ENCODE results near the gene ATP2B1.
A peak's percentile ranks its signal among the peaks of the same experiment; 100 is the strongest.
"Not testable (repeated sequence)": the region's sequence is repeated elsewhere in the genome, so short reads cannot be mapped to it uniquely, and the experiment has no call there.

ATP2B1 gene

DNA sequence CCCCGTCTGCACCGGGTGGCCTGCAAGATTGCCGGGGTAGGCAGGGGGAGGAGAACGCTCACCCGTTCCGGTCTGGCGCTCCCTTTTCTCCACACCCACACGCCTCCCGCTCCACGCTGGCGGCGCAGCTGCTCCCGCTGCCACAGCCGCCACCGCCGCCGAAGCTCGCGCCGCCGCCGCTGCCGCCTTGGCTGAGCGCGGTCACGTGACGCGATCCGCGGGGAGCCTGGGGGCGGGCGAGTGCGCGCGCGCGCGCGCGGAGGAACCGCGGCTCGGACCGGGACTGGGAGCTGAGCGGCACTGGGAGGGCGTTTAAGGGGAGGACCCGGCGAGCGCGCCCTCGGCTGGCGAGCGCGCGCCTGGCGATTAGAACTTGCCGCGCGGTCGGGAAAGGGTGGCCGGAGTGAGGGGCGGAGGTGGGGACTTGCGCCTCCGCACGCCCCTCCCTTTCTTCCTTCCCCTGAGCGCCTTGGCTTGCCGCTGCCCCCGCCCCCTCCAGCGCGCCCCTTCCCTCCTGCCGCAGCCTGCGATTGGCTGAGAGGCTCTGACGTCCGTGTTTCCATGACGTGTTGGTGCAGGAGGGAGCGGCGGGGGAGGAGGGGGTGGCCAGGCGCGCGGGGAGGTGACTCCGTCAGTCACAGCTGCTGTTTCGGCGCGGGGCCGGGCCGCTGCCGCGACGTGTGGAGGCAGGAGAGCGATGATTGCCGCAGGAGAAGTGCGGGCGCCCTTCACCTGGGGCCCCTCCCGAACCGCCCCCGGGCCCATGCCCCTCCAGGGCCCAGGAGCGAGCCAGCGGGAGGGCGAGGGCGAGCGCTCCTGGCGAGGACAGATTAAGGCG is 738 bp upstream of the ATP2B1 start:
- Mint-ChIP-seq H3K4me3 (peak overlapping the region; percentile 90 to 92), H3K4me1 (ENCODE audit: low read depth in 2 of 2) (peaks cover 22 to 43% of the 10 kb centered on the region in 2 donors), H3K36me3 (ENCODE audit: insufficient read depth) (peaks cover 50% of the 10 kb centered on the region), H3K27me3 (no peaks in the 10 kb centered on the region), H3K27ac (peak overlapping the region; percentile 97 to 98), H3K9me3 (no peaks in the 10 kb centered on the region)
- DNase-seq (peak; percentile 96 to 99 (median 98)), ATAC-seq (replicated peaks) (peak; percentile 69)

DNA sequence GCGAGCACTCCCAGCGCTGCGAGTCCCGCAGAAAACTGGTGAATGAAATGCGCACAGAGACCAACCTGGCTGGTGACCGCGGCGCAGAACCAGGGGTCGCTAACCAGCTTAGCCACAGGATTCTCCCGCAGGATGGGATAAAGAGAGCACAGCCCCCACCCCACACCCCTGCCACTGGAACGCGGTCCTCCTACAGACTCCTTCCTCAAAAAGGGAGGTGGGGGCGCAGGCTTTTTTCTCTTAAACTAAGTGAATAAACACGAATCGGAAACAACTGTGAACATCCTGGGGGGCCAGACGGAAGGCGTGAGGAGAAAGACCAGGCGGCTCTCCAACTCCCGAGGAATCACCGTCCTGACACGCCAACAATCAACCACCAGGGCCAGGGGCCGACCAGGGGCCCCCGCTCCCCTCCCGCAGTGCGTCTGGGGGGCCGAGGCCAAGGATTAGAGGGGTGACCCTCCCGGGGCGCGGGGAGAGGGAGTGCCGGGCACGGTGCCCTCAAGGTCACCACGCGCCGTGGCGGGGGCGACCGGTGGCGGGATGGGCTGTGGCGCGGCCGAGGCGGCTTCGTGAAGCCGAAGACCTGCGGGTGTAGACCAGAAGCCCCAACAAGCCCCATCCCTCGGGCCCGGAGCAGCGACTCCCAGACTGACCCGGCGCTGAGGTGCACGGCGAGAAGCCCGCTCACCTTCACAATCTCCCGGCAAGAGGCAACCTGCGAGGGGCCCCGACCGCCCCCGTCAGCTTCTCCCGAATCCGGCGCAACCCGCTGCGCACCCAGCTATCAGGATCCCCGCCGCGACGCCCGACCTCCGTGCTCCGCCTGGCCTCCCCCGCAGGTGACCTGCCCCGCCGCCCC is 704 bp downstream of the ATP2B1 start:
- Mint-ChIP-seq H3K4me1 (ENCODE audit: low read depth in 2 of 2) (peaks cover 28 to 50% of the 10 kb centered on the region in 2 donors), H3K27ac (peak overlapping the region; percentile 97 to 98), H3K4me3 (peak overlapping the region; percentile 92 to 93), H3K9me3 (no peaks in the 10 kb centered on the region), H3K27me3 (no peaks in the 10 kb centered on the region), H3K36me3 (ENCODE audit: insufficient read depth) (peaks cover 51% of the 10 kb centered on the region)
- ATAC-seq (replicated peaks) (no peak), DNase-seq (peak; percentile 33 to 40 (median 36))

GRCh38 chr12:89706986-89707702 is 1.5 kb downstream of the ATP2B1 start:
- Mint-ChIP-seq H3K36me3 (ENCODE audit: insufficient read depth) (peaks cover 51% of the 10 kb centered on the region), H3K4me1 (ENCODE audit: low read depth in 2 of 2) (peaks cover 28 to 55% of the 10 kb centered on the region in 2 donors), H3K27ac (peak overlapping the region; percentile 97 to 98), H3K9me3 (no peaks in the 10 kb centered on the region), H3K4me3 (peak overlapping the region; percentile 92 to 93), H3K27me3 (no peaks in the 10 kb centered on the region)
- ATAC-seq (replicated peaks) = no peak
- no peak for DNase-seq

DNA sequence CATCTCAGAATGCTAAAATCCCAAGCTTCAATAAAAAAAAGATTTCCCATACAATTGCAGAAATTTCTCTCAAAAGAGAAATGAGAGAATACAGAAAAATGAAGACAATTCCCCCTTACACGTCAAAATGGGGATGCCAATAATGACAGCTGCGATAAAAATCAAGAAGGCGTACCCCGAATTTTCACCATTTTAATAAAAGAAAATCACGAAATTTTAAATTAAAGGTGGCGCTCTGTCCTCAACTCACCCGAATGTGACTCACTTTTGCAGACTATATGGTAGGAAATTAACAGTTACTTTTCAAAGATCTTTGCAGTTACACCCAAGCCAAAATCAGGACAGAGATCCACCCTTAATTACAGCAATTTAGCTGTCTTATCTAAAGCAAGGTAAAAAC is 2.1 kb downstream of the ATP2B1 start:
- peaks cover 51% of the 10 kb centered on the region for H3K36me3 Mint-ChIP-seq (ENCODE audit: insufficient read depth)
- peaks cover 29 to 57% of the 10 kb centered on the region in 2 donors for H3K4me1 Mint-ChIP-seq (ENCODE audit: low read depth in 2 of 2)
- peak overlapping the region; percentile 92 to 93 for H3K4me3 Mint-ChIP-seq
- H3K9me3 Mint-ChIP-seq = no peaks in the 10 kb centered on the region
- no peaks in the 10 kb centered on the region for H3K27me3 Mint-ChIP-seq
- no peak for ATAC-seq (replicated peaks)
- peak overlapping the region; percentile 97 to 98 for H3K27ac Mint-ChIP-seq
- no peak for DNase-seq

DNA sequence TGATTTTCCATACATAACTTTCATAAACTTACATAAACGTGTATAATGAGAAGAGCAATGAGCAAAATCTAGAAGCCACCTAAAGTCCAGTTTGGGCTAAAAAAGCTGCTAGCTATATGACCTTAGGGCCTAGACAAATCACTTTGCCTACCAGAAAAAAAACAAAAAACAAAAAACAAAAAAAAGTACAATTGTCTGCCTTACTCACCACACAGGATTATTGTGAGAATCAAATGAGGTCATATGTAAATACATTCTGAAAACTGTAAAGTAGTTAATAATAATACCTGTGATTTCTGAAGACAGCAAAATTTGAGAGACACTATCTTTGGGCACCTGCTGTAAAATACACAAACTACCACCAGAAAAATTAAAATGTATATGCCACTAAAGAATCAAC is 4.2 kb downstream of the ATP2B1 start:
- no peaks in the 10 kb centered on the region for H3K27me3 Mint-ChIP-seq
- ATAC-seq (replicated peaks) = no peak
- H3K4me3 Mint-ChIP-seq = peak overlapping the region in 1 of 2 donors; percentile 17
- H3K9me3 Mint-ChIP-seq = no peaks in the 10 kb centered on the region
- DNase-seq = no peak
- no peak overlapping the region for H3K27ac Mint-ChIP-seq
- H3K4me1 Mint-ChIP-seq (ENCODE audit: low read depth in 2 of 2) = peaks cover 33 to 62% of the 10 kb centered on the region in 2 donors
- peaks cover 37% of the 10 kb centered on the region for H3K36me3 Mint-ChIP-seq (ENCODE audit: insufficient read depth)

DNA sequence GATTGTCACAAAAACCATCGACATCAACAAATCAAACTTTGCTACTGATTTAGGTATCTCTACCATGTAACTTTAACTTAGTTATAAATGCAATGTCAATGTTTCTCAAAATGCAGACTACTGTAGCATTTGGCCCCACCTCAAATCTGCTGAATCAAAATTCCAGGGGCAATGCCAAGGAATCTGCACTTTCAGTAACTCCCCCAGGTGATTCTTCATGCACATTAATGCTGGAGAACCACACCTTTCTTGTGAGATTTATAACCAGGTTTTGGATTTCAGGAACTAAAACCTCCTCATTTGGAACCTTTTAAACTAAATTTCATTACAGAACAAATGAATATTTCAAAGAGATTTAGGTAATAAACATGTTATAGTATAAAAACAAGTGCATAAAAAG is 4.9 kb downstream of the ATP2B1 start:
- H3K4me1 Mint-ChIP-seq (ENCODE audit: low read depth in 2 of 2) = peaks cover 33 to 62% of the 10 kb centered on the region in 2 donors
- DNase-seq (no peak), ATAC-seq (replicated peaks) (no peak)
- no peak overlapping the region for H3K27ac Mint-ChIP-seq
- no peaks in the 10 kb centered on the region for H3K9me3 Mint-ChIP-seq
- peaks cover 32% of the 10 kb centered on the region for H3K36me3 Mint-ChIP-seq (ENCODE audit: insufficient read depth)
- peak overlapping the region in 1 of 2 donors; percentile 20 for H3K4me3 Mint-ChIP-seq
- H3K27me3 Mint-ChIP-seq = no peaks in the 10 kb centered on the region

DNA sequence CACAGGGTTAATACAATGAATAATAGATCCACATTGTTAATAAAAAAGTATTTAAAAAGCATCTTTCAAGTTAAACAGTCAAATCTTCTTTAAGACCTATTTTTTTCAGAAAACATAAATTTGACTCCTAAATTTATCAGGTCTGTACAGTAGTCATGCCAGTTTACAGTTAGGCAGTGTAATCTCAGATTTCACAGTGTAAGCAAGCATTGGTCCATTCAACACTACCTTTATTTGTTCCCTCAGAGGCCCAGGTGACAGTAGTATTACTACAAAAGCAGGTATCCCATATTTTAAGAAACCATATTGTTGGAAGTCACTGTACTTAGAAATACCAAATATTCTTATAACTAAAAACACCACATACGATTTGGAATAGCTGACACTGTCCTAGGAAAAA is 6.1 kb downstream of the ATP2B1 start:
- H3K36me3 Mint-ChIP-seq (ENCODE audit: insufficient read depth) = peaks cover 27% of the 10 kb centered on the region
- H3K4me3 Mint-ChIP-seq = peak overlapping the region in 1 of 2 donors; percentile 37
- ATAC-seq (replicated peaks) (no peak), DNase-seq (no peak)
- no peaks in the 10 kb centered on the region for H3K27me3 Mint-ChIP-seq
- H3K9me3 Mint-ChIP-seq = no peaks in the 10 kb centered on the region
- H3K4me1 Mint-ChIP-seq (ENCODE audit: low read depth in 2 of 2) = peaks cover 44 to 72% of the 10 kb centered on the region in 2 donors
- H3K27ac Mint-ChIP-seq = no peak overlapping the region

DNA sequence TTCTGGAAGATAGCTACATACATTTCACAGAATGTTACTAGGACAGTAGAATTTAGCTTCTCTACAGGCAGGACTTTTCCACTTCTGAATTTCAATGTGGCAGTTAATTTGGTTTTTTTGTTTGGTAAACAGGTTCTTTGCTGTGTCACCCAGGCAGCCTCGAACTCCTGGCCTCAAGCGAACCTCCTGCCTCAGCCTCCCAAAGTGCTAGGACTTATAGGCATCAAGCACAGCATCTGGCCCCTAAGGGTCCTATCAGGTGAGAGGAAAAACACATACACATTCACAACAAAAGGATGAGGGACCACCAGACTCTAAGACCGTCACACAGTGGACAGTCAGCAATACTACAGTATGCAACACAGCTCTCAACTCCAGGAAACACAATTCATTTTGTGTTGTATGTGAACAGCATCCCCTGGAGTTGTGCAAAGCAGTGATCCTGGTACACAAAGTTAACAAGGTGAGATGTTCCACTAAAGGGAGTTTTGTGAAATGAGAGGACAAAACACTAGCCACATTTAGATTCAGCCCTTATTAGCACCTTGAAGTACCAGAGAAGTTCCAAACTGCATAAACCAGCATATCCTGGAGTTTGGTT is 6.9 kb downstream of the ATP2B1 start:
- peak overlapping the region in 1 of 2 donors; percentile 55 for H3K27ac Mint-ChIP-seq
- no peaks in the 10 kb centered on the region for H3K9me3 Mint-ChIP-seq
- DNase-seq (no peak), ATAC-seq (replicated peaks) (no peak)
- H3K4me3 Mint-ChIP-seq = peak overlapping the region in 1 of 2 donors; percentile 37
- no peaks in the 10 kb centered on the region for H3K27me3 Mint-ChIP-seq
- peaks cover 45 to 72% of the 10 kb centered on the region in 2 donors for H3K4me1 Mint-ChIP-seq (ENCODE audit: low read depth in 2 of 2)
- H3K36me3 Mint-ChIP-seq (ENCODE audit: insufficient read depth) = peaks cover 19% of the 10 kb centered on the region

GRCh38 chr12:89700191-89700810 is 8.3 kb downstream of the ATP2B1 start:
- ATAC-seq (replicated peaks) (no peak), DNase-seq (no peak)
- H3K4me1 Mint-ChIP-seq (ENCODE audit: low read depth in 2 of 2) = peaks cover 46 to 67% of the 10 kb centered on the region in 2 donors
- H3K27ac Mint-ChIP-seq = no peak overlapping the region
- peak overlapping the region in 1 of 2 donors; percentile 1 for H3K4me3 Mint-ChIP-seq
- no peaks in the 10 kb centered on the region for H3K27me3 Mint-ChIP-seq
- peaks cover 12% of the 10 kb centered on the region for H3K36me3 Mint-ChIP-seq (ENCODE audit: insufficient read depth)
- no peaks in the 10 kb centered on the region for H3K9me3 Mint-ChIP-seq

- Mint-ChIP-seq H3K27me3 (no peaks in the 10 kb centered on the region), H3K36me3 (ENCODE audit: insufficient read depth) (peaks cover 8% of the 10 kb centered on the region), H3K27ac (peak overlapping the region in 1 of 2 donors; percentile 56), H3K4me3 (no peak overlapping the region), H3K9me3 (no peaks in the 10 kb centered on the region), H3K4me1 (ENCODE audit: low read depth in 2 of 2) (peaks cover 42 to 67% of the 10 kb centered on the region in 2 donors)
- ATAC-seq (replicated peaks) = no peak
- DNase-seq = no peak
Observed at GRCh38 chr12:89698607-89699006, 10.0 kb downstream of the ATP2B1 start.

DNA sequence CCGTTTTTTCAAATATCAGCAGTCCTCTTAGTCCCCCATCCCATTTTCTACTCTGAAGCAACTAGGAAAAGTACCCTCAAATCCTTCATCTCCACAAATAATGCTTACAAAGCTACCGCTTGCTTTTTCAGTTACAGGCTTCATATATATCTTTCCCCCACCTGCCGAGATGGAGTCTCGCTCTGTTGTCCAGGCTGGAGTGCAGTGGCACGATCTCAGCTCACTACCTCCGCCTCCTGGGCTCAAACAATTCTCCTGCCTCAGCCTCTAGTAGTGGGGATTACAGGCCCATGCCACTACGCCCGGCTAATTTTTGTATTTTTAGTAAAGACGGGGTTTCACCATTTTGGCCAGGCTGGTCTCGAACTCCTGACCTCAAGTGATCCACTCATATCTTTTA is 10.9 kb downstream of the ATP2B1 start:
- Mint-ChIP-seq H3K27ac (peak overlapping the region in 1 of 2 donors; percentile 56), H3K4me1 (ENCODE audit: low read depth in 2 of 2) (peaks cover 41 to 72% of the 10 kb centered on the region in 2 donors)
- not testable (repeated sequence) for ATAC-seq (replicated peaks)

DNA sequence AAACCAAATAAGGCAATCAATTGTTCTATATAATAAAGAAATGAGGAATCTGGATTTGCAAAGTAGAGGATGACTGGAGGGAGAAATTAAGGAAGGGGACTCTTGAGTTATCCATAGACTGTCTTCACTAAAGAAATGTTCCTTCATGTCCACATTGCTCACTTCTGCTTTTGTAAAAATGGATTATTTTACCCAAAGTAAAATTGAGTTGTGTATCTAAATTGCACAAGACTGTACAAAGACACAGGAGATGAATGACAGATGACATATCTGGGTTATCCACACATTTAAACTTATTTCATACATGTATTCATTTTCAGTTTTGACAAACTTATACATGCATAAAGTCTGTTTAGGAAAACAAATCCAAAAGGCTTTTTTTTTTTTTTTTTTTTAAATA is 11.3 kb downstream of the ATP2B1 start:
- DNase-seq (no peak), ATAC-seq (replicated peaks) (no peak)
- peak overlapping the region in 1 of 2 donors; percentile 56 for H3K27ac Mint-ChIP-seq
- H3K27me3 Mint-ChIP-seq = no peaks in the 10 kb centered on the region
- H3K9me3 Mint-ChIP-seq = no peaks in the 10 kb centered on the region
- H3K4me1 Mint-ChIP-seq (ENCODE audit: low read depth in 2 of 2) = peaks cover 41 to 70% of the 10 kb centered on the region in 2 donors
- H3K4me3 Mint-ChIP-seq = peak overlapping the region; percentile 15 to 28
- H3K36me3 Mint-ChIP-seq (ENCODE audit: insufficient read depth) = peaks cover 8% of the 10 kb centered on the region

More for the DNA sequence above, 10.9 kb downstream of the ATP2B1 start:
- not testable (repeated sequence) for H3K27me3 Mint-ChIP-seq; H3K9me3 Mint-ChIP-seq; DNase-seq; H3K36me3 Mint-ChIP-seq (ENCODE audit: insufficient read depth)
- peak overlapping the region; percentile 3 to 28 for H3K4me3 Mint-ChIP-seq

Measured in effector memory CD8-positive, alpha-beta T cell (primary cell).